IMR-90 (cell line): ENCODE data around the gene CCT5. TPM values are rescaled to one million over a fixed set of nuclear protein-coding genes. Genes with fewer than 3 reads are reported as not detected.

Source experiments
- ATAC-seq: fragments of 200-7000 bp; cut with Tn5 transposase; 2 replicates; pipeline ENCODE4 v1.9.1; 2020; ENCODE audit warnings: low read depth, mild to moderate bottlenecking, moderate library complexity
- BruUV-seq: library from RNA; stranded (reverse); fragments of 400-500 nt; replicated peaks from 2 replicates; lab custom pipeline; 2021; lab: Mats Ljungman, UMichigan
- CTCF ChIA-PET: fragments of 300-600 bp; formaldehyde crosslinking; extraction: SDS; loops from one replicate; lab custom pipeline; 2021; ENCODE audit warnings: antibody characterized with exemption; lab: Yijun Ruan, JAX
- POLR2A ChIA-PET: fragments of 300-600 bp; sonication (Branson Sonifier 250); formaldehyde crosslinking; loops from one replicate; lab custom pipeline; 2022; ENCODE audit warnings: antibody characterized with exemption; ENCODE audit not compliant: unreplicated experiment; lab: Charles Lee
- DNase-seq: peaks from one replicate; pipeline ENCODE4 v3.0.0; 2013
- H2AFZ ChIP-seq: replicated peaks from 2 replicates; pipeline ENCODE3; 2013; ENCODE audit warnings: low read length, mild to moderate bottlenecking; ENCODE audit not compliant: poor library complexity
- H2AK5ac ChIP-seq: 2 replicates; pipeline ENCODE4 v1.6.1; 2013; ENCODE audit warnings: low read depth, low read length, inconsistent platforms
- H2AK9ac ChIP-seq: replicated peaks from 2 replicates; pipeline ENCODE3; 2013; ENCODE audit warnings: mild to moderate bottlenecking, low read depth, low read length, moderate library complexity; ENCODE audit not compliant: poor library complexity
- H2BK120ac ChIP-seq: 2 replicates; pipeline ENCODE4 v1.6.1; 2013; ENCODE audit warnings: low read depth, low read length, inconsistent platforms
- H2BK15ac ChIP-seq: 3 replicates; pipeline ENCODE4 v1.6.1; 2013; ENCODE audit warnings: low read depth, low read length, inconsistent platforms
- H2BK20ac ChIP-seq: 2 replicates; pipeline ENCODE4 v1.6.1; 2013; ENCODE audit warnings: low read depth, mild to moderate bottlenecking, inconsistent platforms, low read length, moderate library complexity
- H2BK5ac ChIP-seq: 2 replicates; pipeline ENCODE4 v1.6.1; 2013; ENCODE audit warnings: mild to moderate bottlenecking, low read depth, low read length, inconsistent platforms; ENCODE audit not compliant: poor library complexity, severe bottlenecking
- H3K14ac ChIP-seq: replicated peaks from 2 replicates; pipeline ENCODE4 v1.6.1; 2013; ENCODE audit warnings: low read depth, low read length, inconsistent platforms
- H3K18ac ChIP-seq: 2 replicates; pipeline ENCODE4 v1.6.1; 2013; ENCODE audit warnings: low read depth, low read length, control low read depth
- H3K23ac ChIP-seq: 2 replicates; pipeline ENCODE4 v1.6.1; 2013; ENCODE audit warnings: low read depth, low read length, inconsistent platforms
- H3K27ac ChIP-seq: 2 replicates; pipeline ENCODE4 v1.5.1; 2013; ENCODE audit warnings: mild to moderate bottlenecking, control low read depth, low read length; ENCODE audit not compliant: insufficient read depth
- H3K27me3 ChIP-seq: 2 replicates; pipeline ENCODE4 v1.6.1; 2013; ENCODE audit warnings: low read length; ENCODE audit not compliant: control insufficient read depth, insufficient read depth
- H3K36me3 ChIP-seq: 2 replicates; pipeline ENCODE4 v1.6.1; 2013; ENCODE audit warnings: low read length, mixed read lengths; ENCODE audit not compliant: control insufficient read depth, insufficient read depth
- H3K4ac ChIP-seq: 2 replicates; pipeline ENCODE4 v1.6.1; 2013; ENCODE audit warnings: low read depth, low read length, inconsistent platforms
- H3K4me1 ChIP-seq: 2 replicates; pipeline ENCODE4 v1.6.1; 2013; ENCODE audit warnings: low read length, mixed read lengths; ENCODE audit not compliant: control insufficient read depth, insufficient read depth
- H3K4me2 ChIP-seq: 2 replicates; pipeline ENCODE4 v1.6.1; 2013; ENCODE audit warnings: low read depth, mild to moderate bottlenecking, control low read depth, low read length, moderate library complexity
- H3K4me3 ChIP-seq: 2 replicates; pipeline ENCODE4 v1.5.1; 2013; ENCODE audit warnings: low read depth, mild to moderate bottlenecking, control low read depth, low read length, moderate library complexity; ENCODE audit not compliant: insufficient read depth
- H3K56ac ChIP-seq: 2 replicates; pipeline ENCODE4 v1.6.1; 2013; ENCODE audit warnings: low read length, inconsistent platforms; ENCODE audit not compliant: insufficient read depth; ENCODE audit errors: extremely low read depth
- H3K79me1 ChIP-seq, 2 experiments: 2 replicates each; pipeline ENCODE4 v1.6.1; 2013; ENCODE audit warnings: low read length in 2 of 2, inconsistent platforms in 1 of 2, low read depth in 1 of 2
- H3K9ac ChIP-seq: 2 replicates; pipeline ENCODE4 v1.6.1; 2013; ENCODE audit warnings: low read depth, low read length, control low read depth
- H3K9me1 ChIP-seq: 2 replicates; pipeline ENCODE4 v1.6.1; 2013; ENCODE audit warnings: low read length, inconsistent platforms; ENCODE audit not compliant: insufficient read depth
- H3K9me3 ChIP-seq: 2 replicates; pipeline ENCODE4 v1.6.1; 2013; ENCODE audit warnings: low read length; ENCODE audit not compliant: control insufficient read depth, insufficient read depth
- H4K20me1 ChIP-seq: 2 replicates; pipeline ENCODE4 v1.6.1; 2013; ENCODE audit warnings: low read length, inconsistent platforms; ENCODE audit not compliant: insufficient read depth
- H4K5ac ChIP-seq: 2 replicates; pipeline ENCODE4 v1.6.1; 2013; ENCODE audit warnings: mild to moderate bottlenecking, low read depth, low read length, control low read depth
- H4K8ac ChIP-seq, 2 experiments: 2 replicates each; pipeline ENCODE4 v1.6.1; 2013; ENCODE audit warnings: low read depth in 2 of 2, low read length in 2 of 2, control low read depth in 1 of 2, inconsistent platforms in 1 of 2
- H4K91ac ChIP-seq: 2 replicates; pipeline ENCODE4 v1.6.1; 2013; ENCODE audit warnings: low read depth, low read length, inconsistent platforms; ENCODE audit not compliant: insufficient read depth
- BHLHE40 ChIP-seq: fragments of 150-350 bp; IDR thresholded peaks from 2 replicates; pipeline ENCODE4 v1.6.1; 2016; ENCODE audit warnings: mild to moderate bottlenecking, low read depth, low read length
- CTCF ChIP-seq: conservative IDR thresholded peaks from 2 replicates; pipeline ENCODE4 v1.5.1; 2012; ENCODE audit warnings: mild to moderate bottlenecking, low read depth, low read length, improper control_type of control experiment
- WGBS, 2 experiments: methylation state at CpG; one replicate each; pipeline versions ENCODE4 v1.1.5 to v1.1.7; 2013; ENCODE audit warnings: missing lambda C conversion rate in 2 of 2; ENCODE audit not compliant: insufficient read length in 1 of 2; ENCODE audit errors: extremely low coverage in 2 of 2; 5-methylcytosine and 5-hydroxymethylcytosine counted together
- dilution Hi-C: fragments of 300-500 bp; cut with HindIII; formaldehyde crosslinking; loops from one replicate; pipeline ENCODE4 v1.14.3; 2018; ENCODE audit warnings: low sequenced_read_pairs; ENCODE audit not compliant: unreplicated experiment
- in situ Hi-C: fragments of 300-500 bp; cut with MboI; formaldehyde crosslinking; loops from 3 replicates; pipeline ENCODE4 v1.14.3; 2019; ENCODE audit warnings: low sequenced_read_pairs, inconsistent platforms, mixed read lengths
- intact Hi-C: fragments of 100-400 bp; cut with micrococcal nuclease; formaldehyde crosslinking; loops from 2 replicates; pipeline ENCODE4 v1.10.0; 2022
- polyA plus RNA-seq, 3 experiments: library from polyadenylated mRNA; depleted of rRNA; stranded (reverse); fragments of >200 nt; gene quantifications; 2 replicates each; pipeline ENCODE4 v1.2.3, GENCODE V29; 2012; ENCODE audit warnings: low replicate concordance in 1 of 3
- total RNA-seq: library from RNA; depleted of rRNA; stranded (reverse); fragments of >200 nt; gene quantifications from 2 replicates; pipeline ENCODE4 v1.2.3, GENCODE V29; 2012

The CCT5 gene
- total and polyA plus RNA-seq, 2 of the 4 experiments (the other 2 are of a cell fraction): 358 to 481 TPM

- Histone ChIP-seq H3K9me3 (peaks cover 5% of the 10 kb centered on the region), H4K20me1 (no peaks in the 10 kb centered on the region), H4K8ac (0 out of 4 replicates have a peak overlapping the region, but pooled peaks of 1 of the 2 experiments have one; percentile 16), H2AK5ac (no peak overlapping the region), H3K79me1 (no peaks in the 10 kb centered on the region), H3K23ac (no peak overlapping the region), H2BK20ac (no peak overlapping the region), H3K4me1 (0 out of 2 replicates have a peak, but pooled peaks cover 2% of the 10 kb centered on the region), H3K36me3 (no peaks in the 10 kb centered on the region), H3K4me2 (no peak overlapping the region), H3K18ac (no peak overlapping the region), H3K4ac (no peak overlapping the region), H2AK9ac (no peak overlapping the region), H3K9ac (no peak overlapping the region), H3K14ac (no peak overlapping the region), H3K56ac (no peak overlapping the region), H4K5ac (no peak overlapping the region), H2BK120ac (no peak overlapping the region), H4K91ac (no peak overlapping the region), H3K27me3 (no peaks in the 10 kb centered on the region), H2BK5ac (no peak overlapping the region), H3K27ac (no peak overlapping the region), H3K9me1 (no peaks in the 10 kb centered on the region), H2AFZ (no peak overlapping the region), H2BK15ac (no peak overlapping the region), H3K4me3 (no peak overlapping the region)
- ATAC-seq: no peak
- ChIA-PET CTCF (interaction anchor here (0.5 kb wide), 1 partner anchor 436 kb away, joined by 5 read pairs; no protein-coding TSS in a partner anchor), POLR2A (no interaction called here)
- DNase-seq: peak; percentile 7
- no CpG with 5 or more reads among the region's 4 CpGs for WGBS, 2 experiments
- BruUV-seq: no TSS peak
- peak; percentile 30; the same call in 1 of the 2 replicates for TF ChIP-seq CTCF
- no peak for TF ChIP-seq BHLHE40
- in situ Hi-C loops: no loop called here
- intact Hi-C loops: loop anchor here (2.0 kb wide), 1 partner anchor 571 kb away; the partner anchor contains the start of gene TAS2R1
- dilution Hi-C loops: no loop called here
Measured at GRCh38 chr5:10201223-10201868, 48.7 kb upstream of the CCT5 start.
